Measurements from ENCODE around the gene KNSTRN. TPM values are rescaled to one million over a fixed set of nuclear protein-coding genes. Genes with fewer than 3 reads are reported as not detected.
A peak's percentile ranks its signal among the peaks of the same experiment; 100 is the strongest.

Gene KNSTRN
- total RNA-seq, 1 donor from 2014 or later: 74.7 TPM

GRCh38 chr15:40335938-40336743 lies 46.4 kb upstream of the KNSTRN start:
- H3K4me3 Mint-ChIP-seq: no peak overlapping the region
- H3K27me3 Mint-ChIP-seq (ENCODE audit: low read depth): no peaks in the 10 kb centered on the region
- peak overlapping the region; percentile 50 for H3K27ac Mint-ChIP-seq (ENCODE audit: unreplicated experiment)
- H3K4me1 Mint-ChIP-seq: peaks cover 19% of the 10 kb centered on the region
- H3K36me3 Mint-ChIP-seq (ENCODE audit: low read depth): no peaks in the 10 kb centered on the region
- DNase-seq (ENCODE audit: low read depth, low spot score): no peak
- no peaks in the 10 kb centered on the region for H3K9me3 Mint-ChIP-seq
- TF ChIP-seq CTCF (conservative IDR thresholded peaks at IDR 0.05): no peak

- no peak for DNase-seq (ENCODE audit: low read depth, low spot score)
- Mint-ChIP-seq H3K27me3 (ENCODE audit: low read depth) (no peaks in the 10 kb centered on the region), H3K4me3 (no peak overlapping the region), H3K4me1 (peaks cover 21% of the 10 kb centered on the region), H3K36me3 (ENCODE audit: low read depth) (no peaks in the 10 kb centered on the region), H3K9me3 (no peaks in the 10 kb centered on the region), H3K27ac (ENCODE audit: unreplicated experiment) (no peak overlapping the region)
- no peak for TF ChIP-seq CTCF (conservative IDR thresholded peaks at IDR 0.05)
Observed at GRCh38 chr15:40336744-40337122, 45.8 kb upstream of the KNSTRN start.

GRCh38 chr15:40337597-40337996 lies 44.9 kb upstream of the KNSTRN start:
- DNase-seq (ENCODE audit: low read depth, low spot score): no peak
- H3K36me3 Mint-ChIP-seq (ENCODE audit: low read depth): no peaks in the 10 kb centered on the region
- H3K27ac Mint-ChIP-seq (ENCODE audit: unreplicated experiment): peak overlapping the region; percentile 94
- peaks cover 21% of the 10 kb centered on the region for H3K4me1 Mint-ChIP-seq
- no peaks in the 10 kb centered on the region for H3K27me3 Mint-ChIP-seq (ENCODE audit: low read depth)
- H3K4me3 Mint-ChIP-seq: no peak overlapping the region
- H3K9me3 Mint-ChIP-seq: no peaks in the 10 kb centered on the region
- no peak for TF ChIP-seq CTCF (conservative IDR thresholded peaks at IDR 0.05)

- Mint-ChIP-seq H3K36me3 (ENCODE audit: low read depth) (no peaks in the 10 kb centered on the region), H3K4me3 (peak overlapping the region; percentile 36), H3K27ac (ENCODE audit: unreplicated experiment) (peak overlapping the region; percentile 94), H3K27me3 (ENCODE audit: low read depth) (no peaks in the 10 kb centered on the region), H3K9me3 (no peaks in the 10 kb centered on the region), H3K4me1 (peaks cover 21% of the 10 kb centered on the region)
- peak; percentile 79 for DNase-seq (ENCODE audit: low read depth, low spot score)
- TF ChIP-seq CTCF (conservative IDR thresholded peaks at IDR 0.05): peak; percentile 93
Observed at GRCh38 chr15:40338041-40338657, 44.4 kb upstream of the KNSTRN start.

GRCh38 chr15:40338921-40339620 lies 43.5 kb upstream of the KNSTRN start:
- no peak for DNase-seq (ENCODE audit: low read depth, low spot score)
- no peak for TF ChIP-seq CTCF (conservative IDR thresholded peaks at IDR 0.05)
- Mint-ChIP-seq H3K4me3 (no peak overlapping the region), H3K27ac (ENCODE audit: unreplicated experiment) (peak overlapping the region; percentile 81), H3K4me1 (peaks cover 19% of the 10 kb centered on the region), H3K27me3 (ENCODE audit: low read depth) (no peaks in the 10 kb centered on the region), H3K9me3 (no peaks in the 10 kb centered on the region), H3K36me3 (ENCODE audit: low read depth) (no peaks in the 10 kb centered on the region)

Data from neural crest cell (in vitro differentiated cells).